HepG2 (cell line): ENCODE measurements around the gene SKIDA1. TPM values are rescaled to one million over a fixed set of nuclear protein-coding genes. Genes with fewer than 3 reads are reported as not detected.

Experiments used
- ARID2 ChIP-seq: sonication (generic); formaldehyde crosslinking; IDR thresholded peaks from 2 replicates; pipeline ENCODE4 v1.8.1; 2022; ENCODE audit warnings: mild to moderate bottlenecking, missing genetic modification reagents, borderline replicate concordance
- ATF7-NPFF ChIP-seq: sonication (generic); formaldehyde crosslinking; IDR thresholded peaks from 2 replicates; pipeline ENCODE4 v1.8.1; 2023; ENCODE audit warnings: mild to moderate bottlenecking, low read depth, missing genetic modification reagents, moderate library complexity
- CERS6 ChIP-seq: sonication (generic); formaldehyde crosslinking; IDR thresholded peaks from 2 replicates; pipeline ENCODE4 v1.5.0; 2020; ENCODE audit warnings: missing genetic modification reagents
- CSRNP1 ChIP-seq: sonication (generic); formaldehyde crosslinking; IDR thresholded peaks from 2 replicates; pipeline ENCODE4 v1.8.1; 2023; ENCODE audit warnings: mild to moderate bottlenecking, missing genetic modification reagents
- GATAD1 ChIP-seq: IDR thresholded peaks from 2 replicates; pipeline ENCODE4 v1.6.1; 2016; ENCODE audit warnings: missing genetic modification reagents, missing compliant biosample characterization
- KIAA2018 ChIP-seq: sonication (generic); formaldehyde crosslinking; IDR thresholded peaks from 2 replicates; pipeline ENCODE4 v1.5.0; 2020; ENCODE audit warnings: mild to moderate bottlenecking, missing genetic modification reagents, borderline replicate concordance
- LRRFIP1 ChIP-seq: sonication (generic); formaldehyde crosslinking; conservative IDR thresholded peaks from 2 replicates; pipeline ENCODE4 v1.4.0; 2020; ENCODE audit warnings: missing genetic modification reagents
- PRPF4 ChIP-seq: fragments of 200-400 bp; formaldehyde crosslinking; IDR thresholded peaks from 2 replicates; pipeline ENCODE4 v1.6.1; 2016; ENCODE audit warnings: low read length, low read depth; ENCODE audit not compliant: poor library complexity, severe bottlenecking
- RARA ChIP-seq: IDR thresholded peaks from 2 replicates; pipeline ENCODE4 v1.6.1; 2016; ENCODE audit warnings: missing genetic modification reagents, missing compliant biosample characterization
- REL ChIP-seq: sonication (generic); formaldehyde crosslinking; conservative IDR thresholded peaks from 2 replicates; pipeline ENCODE4 v1.8.0; 2022; ENCODE audit warnings: mild to moderate bottlenecking, missing genetic modification reagents, moderate library complexity
- RELA ChIP-seq: sonication (generic); formaldehyde crosslinking; IDR thresholded peaks from 2 replicates; pipeline ENCODE4 v1.4.0; 2020; ENCODE audit warnings: missing genetic modification reagents
- RFXAP ChIP-seq: sonication (generic); formaldehyde crosslinking; IDR thresholded peaks from 2 replicates; pipeline ENCODE4 v1.4.0; 2020; ENCODE audit warnings: missing genetic modification reagents, borderline replicate concordance
- SIN3B ChIP-seq: fragments of 150-350 bp; IDR thresholded peaks from 2 replicates; pipeline ENCODE4 v1.6.1; 2014; ENCODE audit warnings: low read length
- ZBTB38 ChIP-seq: sonication (generic); formaldehyde crosslinking; IDR thresholded peaks from 2 replicates; pipeline ENCODE4 v1.5.1; 2020; ENCODE audit warnings: mild to moderate bottlenecking, missing genetic modification reagents
- ZNF317 ChIP-seq: sonication (generic); formaldehyde crosslinking; IDR thresholded peaks from 2 replicates; pipeline ENCODE4 v1.5.0; 2020; ENCODE audit warnings: mild to moderate bottlenecking, missing genetic modification reagents
- ZNF331 ChIP-seq: sonication (generic); formaldehyde crosslinking; IDR thresholded peaks from 2 replicates; pipeline ENCODE4 v1.4.0; 2020; ENCODE audit warnings: missing genetic modification reagents
- polyA plus RNA-seq, 8 experiments: library from polyadenylated mRNA; depleted of rRNA in 3 of 8; stranded (reverse) in 7 of 8; unstranded in 1 of 8; fragments of >200 nt; fragmentation: Illumina TruSeq in 4 of 8; extraction: Trizol in 4 of 8; gene quantifications; 2 replicates each; pipeline versions ENCODE4 v1.2.1 to v1.2.3, GENCODE V29; 2011 to 2016; ENCODE audit warnings: low read depth in 4 of 8, missing spikeins in 1 of 8, mixed read lengths in 1 of 8; ENCODE audit not compliant: insufficient read depth in 1 of 8
- total RNA-seq, 5 experiments: library from RNA; depleted of rRNA; stranded (reverse); fragments of >200 nt; fragmentation: Illumina TruSeq; extraction: Trizol; gene quantifications; 2 replicates each; pipeline ENCODE4 v1.2.3, GENCODE V29; 2016; ENCODE audit warnings: low read depth in 1 of 5

The SKIDA1 gene
- total and polyA plus RNA-seq, 2 of the 13 experiments (the other 11 are each of a cell fraction or from before 2014, with no cell fraction given): 0.73 to 1.5 TPM

GRCh38 chr10:21505711-21506278 lies 19.7 kb downstream of the SKIDA1 start (continued):
- TF ChIP-seq KIAA2018 (CRISPR knock-in tag): 0 out of 2 replicates have a peak, but pooled peaks have one; percentile 21
- peak; percentile 96 for TF ChIP-seq ZNF331
- peak; percentile 61; the same call in 1 of the 2 replicates for TF ChIP-seq ATF7-NPFF
- TF ChIP-seq SIN3B: no peak
- TF ChIP-seq REL (CRISPR knock-in tag): peak; percentile 53; the same call in 1 of the 2 replicates
- TF ChIP-seq PRPF4: peak; percentile 80
- TF ChIP-seq GATAD1 (CRISPR knock-in tag): peak; percentile 84
- peak; percentile 74 for TF ChIP-seq RFXAP (CRISPR knock-in tag)
- no peak for TF ChIP-seq CERS6 (CRISPR knock-in tag)
- TF ChIP-seq CSRNP1 (CRISPR knock-in tag): peak; percentile 69; the same call in 1 of the 2 replicates
- TF ChIP-seq ZNF317 (CRISPR knock-in tag): peak; percentile 65; the same call in 1 of the 2 replicates
- 0 out of 2 replicates have a peak, but pooled peaks have one; percentile 42 for TF ChIP-seq ZBTB38
- no peak; the same call in 1 of the 2 replicates for TF ChIP-seq ARID2
- TF ChIP-seq LRRFIP1 (CRISPR knock-in tag): no peak
- TF ChIP-seq RARA (CRISPR knock-in tag): peak; percentile 98
- peak; percentile 99 for TF ChIP-seq RELA (CRISPR knock-in tag)
